Inflammatory macrophage treated with lipopolysaccharide for 4 hours (primary cell): ENCODE measurements around the gene DAGLB.
A peak's percentile ranks its signal among the peaks of the same experiment; 100 is the strongest.
"Not testable (repeated sequence)": the region's sequence is repeated elsewhere in the genome, so short reads cannot be mapped to it uniquely, and the experiment has no call there.

Experiments
- DNase-seq: peaks from one replicate; pipeline ENCODE4 v3.0.0-alpha.2; 2020

The DAGLB gene, protein sequence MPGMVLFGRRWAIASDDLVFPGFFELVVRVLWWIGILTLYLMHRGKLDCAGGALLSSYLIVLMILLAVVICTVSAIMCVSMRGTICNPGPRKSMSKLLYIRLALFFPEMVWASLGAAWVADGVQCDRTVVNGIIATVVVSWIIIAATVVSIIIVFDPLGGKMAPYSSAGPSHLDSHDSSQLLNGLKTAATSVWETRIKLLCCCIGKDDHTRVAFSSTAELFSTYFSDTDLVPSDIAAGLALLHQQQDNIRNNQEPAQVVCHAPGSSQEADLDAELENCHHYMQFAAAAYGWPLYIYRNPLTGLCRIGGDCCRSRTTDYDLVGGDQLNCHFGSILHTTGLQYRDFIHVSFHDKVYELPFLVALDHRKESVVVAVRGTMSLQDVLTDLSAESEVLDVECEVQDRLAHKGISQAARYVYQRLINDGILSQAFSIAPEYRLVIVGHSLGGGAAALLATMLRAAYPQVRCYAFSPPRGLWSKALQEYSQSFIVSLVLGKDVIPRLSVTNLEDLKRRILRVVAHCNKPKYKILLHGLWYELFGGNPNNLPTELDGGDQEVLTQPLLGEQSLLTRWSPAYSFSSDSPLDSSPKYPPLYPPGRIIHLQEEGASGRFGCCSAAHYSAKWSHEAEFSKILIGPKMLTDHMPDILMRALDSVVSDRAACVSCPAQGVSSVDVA

DNA sequence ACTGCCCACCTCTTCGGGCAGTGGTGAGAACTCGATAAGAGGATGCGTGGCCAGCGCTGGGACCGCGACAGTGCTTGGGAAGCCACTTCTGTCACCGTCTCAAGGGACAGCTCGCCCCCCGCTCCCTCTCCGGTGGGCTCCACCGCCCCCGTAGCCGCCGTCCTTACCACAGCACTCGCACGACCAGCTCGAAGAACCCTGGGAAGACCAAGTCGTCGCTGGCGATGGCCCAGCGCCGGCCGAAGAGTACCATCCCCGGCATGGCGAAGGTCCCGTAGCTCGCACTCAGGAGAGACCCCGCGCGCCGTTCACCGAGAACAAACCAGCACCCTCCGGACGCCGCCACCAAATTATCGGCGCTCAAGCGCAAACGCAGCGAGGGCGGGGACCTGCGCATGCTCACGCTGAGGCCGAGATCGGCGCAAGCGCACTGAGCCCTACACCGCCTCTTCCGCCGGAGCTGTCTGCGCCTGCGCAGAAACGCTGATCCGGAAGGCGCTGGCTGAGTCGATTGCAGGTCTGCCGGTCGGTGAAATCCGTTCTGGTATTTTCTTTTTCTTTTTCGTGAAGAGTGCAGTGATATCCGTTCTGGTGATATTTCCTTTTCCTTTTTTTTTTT, at the start of gene DAGLB:
Gene DAGLB, minus strand, starts transcription at position 374 of the 619 bp plus-strand sequence. Its CDS starts 112 bp downstream, at position 262.
- DNase-seq = peak; percentile 95

DNA sequence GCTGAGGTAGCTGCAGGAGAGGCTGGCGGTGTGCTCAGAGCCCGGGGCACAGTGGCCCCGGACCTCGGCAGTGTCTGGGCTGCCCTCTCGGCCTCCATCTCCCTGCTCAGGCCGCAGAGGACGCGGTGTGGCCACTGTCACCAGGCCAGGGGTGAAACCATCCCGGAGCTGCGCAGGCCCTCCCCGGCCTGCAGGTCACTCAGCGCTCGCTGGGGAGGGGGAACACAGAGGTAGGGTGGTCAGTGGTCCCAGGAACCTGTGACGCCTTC, 49.8 kb upstream of the DAGLB start:
- no peak for DNase-seq

DNA sequence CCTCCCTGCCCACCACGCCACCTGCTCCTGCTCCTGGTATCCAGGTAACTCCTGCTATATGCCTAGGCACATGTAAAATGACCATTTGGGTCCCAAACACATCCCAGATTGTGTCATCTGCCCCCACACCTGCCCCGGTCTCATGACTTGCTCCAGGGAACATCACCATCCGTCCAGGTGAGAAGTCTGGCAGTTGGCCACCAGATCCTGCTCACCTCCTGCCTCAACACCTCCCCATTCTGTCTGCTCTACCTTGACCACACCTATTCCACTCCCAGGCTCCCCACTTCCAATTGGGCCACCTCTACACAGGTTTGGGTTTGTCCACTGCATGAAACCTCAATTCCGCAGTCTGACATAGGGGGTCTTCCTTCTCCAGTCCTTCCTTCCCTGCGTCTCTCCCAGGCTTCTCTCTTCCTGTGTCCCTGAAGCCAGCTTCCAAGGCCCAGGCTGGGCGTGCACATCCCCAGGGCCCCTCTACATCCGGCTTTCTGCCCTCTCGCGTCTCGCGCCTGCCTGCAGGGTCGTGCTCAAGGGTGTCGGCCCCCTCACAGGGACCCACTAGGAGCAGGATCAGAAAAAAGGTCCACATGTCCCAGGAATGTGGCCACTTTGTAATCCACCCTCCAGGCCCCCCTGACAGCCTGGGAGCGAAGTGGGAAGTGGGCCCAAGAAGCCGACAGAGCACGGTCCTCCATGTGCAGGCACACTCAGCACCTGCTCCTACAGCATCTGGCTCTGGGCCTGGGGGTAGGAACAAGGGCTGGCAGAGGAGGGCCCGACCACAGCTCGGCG, 49.3 kb upstream of the DAGLB start:
- no peak for DNase-seq

DNA sequence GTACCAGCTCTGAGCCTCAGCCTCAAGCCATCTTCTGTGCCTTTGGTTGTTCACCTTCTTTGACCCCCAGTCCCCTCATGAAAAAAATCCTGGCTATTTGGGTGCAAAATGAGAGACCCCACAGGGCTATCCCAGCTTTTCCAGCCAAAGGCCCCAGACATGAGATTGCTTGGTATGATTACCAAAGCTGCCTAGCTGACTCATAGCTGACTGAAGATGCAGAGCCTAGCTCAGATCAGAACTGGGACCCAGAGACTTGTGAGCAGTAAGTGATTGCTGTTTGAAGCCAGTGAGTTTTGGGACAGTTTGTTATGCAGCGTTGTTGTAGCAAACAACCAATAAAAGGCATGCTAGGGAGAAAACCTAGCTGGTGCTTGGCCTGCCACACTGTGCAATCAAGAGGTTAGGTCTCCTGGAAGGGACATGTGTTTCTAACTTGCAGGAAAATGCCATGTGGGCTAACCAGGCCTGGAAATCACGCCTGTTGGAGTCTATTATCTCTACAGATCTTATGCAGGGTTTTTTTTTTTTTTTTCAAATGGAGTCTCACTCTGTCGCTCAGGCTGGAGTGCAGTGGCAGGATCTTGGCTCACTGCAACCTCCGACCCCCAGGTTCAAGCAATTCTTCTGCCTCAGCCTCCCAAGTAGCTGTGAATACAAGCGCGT, 48.0 kb upstream of the DAGLB start:
- no peak for DNase-seq

DNA sequence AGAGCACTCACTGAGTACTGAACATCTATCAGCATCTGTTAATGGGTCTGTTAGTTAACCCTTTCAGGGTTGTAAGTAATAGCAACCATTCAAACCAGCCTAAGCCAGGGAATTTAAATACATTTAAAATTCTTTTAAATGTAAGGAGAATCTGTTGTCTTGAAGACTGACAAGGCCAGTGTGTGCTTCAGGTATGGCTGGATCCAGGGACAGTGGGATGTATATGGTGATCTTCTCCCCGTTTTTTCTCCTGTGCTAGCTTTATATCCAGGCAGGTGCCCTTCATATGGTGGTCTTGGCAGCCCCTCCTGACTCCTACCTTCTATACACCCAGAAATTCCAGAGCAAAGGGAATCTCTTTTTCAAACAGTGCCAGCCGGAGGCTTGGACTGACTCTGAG, 46.6 kb upstream of the DAGLB start:
- no peak for DNase-seq

DNA sequence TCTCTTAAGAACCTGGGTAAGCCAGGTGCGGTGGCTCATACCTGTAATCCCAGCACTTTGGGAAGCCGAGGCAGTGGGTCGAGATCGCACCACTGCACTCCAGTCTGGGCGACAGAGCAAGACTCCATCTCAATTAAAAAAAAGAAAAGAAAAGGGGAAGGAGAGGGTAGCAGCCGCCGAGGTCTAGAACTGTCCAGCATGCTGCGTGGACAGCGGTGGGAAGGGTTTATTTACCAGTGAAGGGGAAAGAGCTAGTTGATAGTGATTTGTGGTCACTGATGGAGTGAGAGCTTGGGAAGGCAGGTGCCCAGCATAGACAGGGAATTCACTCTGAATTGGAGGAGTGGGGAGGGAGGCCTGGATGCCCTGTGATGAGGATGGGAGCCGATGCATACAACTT, 43.4 kb upstream of the DAGLB start:
- DNase-seq = no peak

DNA sequence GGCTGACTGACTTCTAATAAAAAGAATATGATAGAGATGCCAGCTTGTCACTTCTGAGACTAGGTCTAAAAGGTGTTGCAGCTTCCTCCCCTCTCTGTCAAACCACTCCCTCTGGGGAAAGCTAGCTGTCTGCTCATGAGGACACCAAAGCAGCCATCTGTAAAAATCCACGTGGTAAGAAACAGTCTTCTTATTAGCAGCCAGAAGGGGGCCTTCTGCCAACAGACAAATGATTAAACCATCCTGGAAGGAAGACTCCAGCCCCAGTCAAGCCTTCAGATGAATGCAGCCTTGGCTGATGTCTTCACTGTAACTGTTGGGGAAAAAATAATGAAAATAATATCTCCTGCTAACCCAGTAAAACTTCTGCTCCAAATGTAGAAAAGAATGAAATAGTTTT, 41.9 kb upstream of the DAGLB start:
- no peak for DNase-seq

DNA sequence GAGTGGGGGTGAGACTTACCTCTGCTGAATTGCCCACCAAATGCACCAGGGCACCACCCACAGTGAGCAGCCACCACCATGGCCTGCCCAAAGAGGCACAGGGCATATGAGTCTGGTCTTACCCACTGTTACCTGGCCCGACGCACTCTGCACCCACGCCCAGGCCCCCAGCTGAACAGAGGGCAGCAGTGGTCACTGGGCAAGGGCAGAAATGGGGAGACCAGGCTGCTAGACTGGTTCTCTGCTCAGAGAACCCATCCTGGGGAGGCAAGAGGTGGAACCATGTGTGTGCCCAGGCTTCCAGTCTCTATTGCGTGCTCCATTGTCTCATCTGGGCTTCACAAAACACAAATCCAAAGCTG, 39.4 kb upstream of the DAGLB start:
- DNase-seq = no peak

DNA sequence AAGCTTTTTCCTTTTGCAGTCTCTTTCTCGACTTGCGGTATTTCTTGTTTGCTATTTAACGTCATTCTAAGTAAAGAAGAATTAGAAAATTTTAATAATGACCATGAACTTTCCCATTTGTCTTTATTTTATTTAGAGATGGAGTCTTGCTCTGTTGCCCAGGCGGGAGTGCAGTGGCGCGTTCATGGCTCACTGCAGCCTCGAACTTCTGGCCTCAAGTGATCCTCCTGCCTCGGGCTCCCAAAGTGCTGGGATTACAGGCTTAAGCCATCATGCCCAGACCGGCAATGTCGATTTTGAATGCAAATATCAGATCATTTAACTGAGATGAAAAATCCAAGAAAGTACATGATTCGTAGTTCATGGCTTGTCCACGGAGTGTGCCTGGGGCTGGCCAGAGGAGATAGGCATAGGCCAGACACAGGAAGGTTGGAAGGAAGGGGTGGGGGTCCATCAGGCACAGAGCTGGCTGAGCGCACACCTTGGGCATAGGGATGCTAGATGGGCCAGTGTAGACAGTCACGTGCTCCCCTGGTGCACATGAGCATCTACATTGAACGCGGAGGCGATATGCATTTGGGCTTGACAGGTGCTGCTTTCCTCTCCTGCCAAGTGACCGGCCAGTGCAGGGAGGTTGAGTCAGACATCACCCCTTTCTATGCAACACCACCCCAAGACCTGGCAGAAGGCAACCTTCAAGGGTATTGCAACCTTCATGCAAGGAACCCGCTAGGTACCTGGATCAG, 38.9 kb upstream of the DAGLB start:
- DNase-seq = no peak

DNA sequence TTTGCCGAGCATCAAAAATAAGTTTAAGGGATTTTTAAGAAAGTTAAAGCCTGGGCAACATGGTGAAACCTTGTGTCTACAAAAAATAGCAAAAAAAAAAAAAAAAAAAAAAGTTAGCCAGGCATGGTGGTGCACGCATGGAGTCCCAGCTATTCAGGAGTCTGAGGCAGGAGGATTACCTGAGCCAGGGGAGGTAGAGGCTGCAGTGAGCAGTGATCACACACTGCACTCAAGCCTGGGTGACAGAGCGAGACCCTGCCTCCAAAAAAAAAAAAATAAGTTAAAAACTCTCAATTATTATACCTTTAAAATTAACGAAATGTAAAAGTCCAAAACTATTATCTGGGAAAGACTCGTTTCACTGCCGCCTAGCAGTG, 35.0 kb upstream of the DAGLB start:
- no peak for DNase-seq

DNA sequence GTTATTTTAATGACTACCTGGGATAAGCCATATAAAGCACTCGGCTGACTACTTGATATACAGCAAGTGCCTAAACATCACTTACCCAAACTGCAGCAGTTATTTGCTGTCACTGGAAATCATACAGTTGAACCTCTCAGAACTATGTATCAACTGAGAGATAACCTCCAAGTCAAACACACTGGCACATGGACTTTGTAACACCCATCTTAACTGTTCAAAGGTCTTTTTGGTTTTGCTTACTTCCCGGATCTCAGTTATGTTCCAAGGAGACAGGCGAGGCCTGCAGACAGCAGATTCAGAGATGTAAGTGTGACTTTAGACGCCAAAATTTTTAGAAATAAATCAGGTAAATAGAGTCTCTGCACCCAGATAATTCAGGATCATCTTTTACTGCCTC, 34.6 kb upstream of the DAGLB start:
- DNase-seq = no peak

DNA sequence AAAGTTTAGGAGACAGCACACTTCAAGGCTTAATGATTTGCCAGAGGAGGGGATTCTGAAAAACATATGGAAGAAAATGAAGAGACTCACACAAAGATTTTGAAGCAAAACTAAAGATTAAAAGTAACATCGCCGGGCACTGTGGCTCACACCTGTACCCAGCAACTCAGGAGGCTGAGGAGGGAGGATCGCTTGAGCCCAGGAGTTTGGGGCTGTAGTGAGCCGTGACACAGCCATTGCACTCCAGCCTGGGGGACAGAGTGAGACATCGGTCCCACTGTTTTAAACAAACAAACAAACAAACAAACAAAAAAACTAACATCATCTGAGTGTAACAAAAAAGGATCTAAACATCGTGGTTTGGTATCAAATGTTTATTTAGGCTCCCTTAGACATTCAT, 33.7 kb upstream of the DAGLB start:
- DNase-seq = no peak

DNA sequence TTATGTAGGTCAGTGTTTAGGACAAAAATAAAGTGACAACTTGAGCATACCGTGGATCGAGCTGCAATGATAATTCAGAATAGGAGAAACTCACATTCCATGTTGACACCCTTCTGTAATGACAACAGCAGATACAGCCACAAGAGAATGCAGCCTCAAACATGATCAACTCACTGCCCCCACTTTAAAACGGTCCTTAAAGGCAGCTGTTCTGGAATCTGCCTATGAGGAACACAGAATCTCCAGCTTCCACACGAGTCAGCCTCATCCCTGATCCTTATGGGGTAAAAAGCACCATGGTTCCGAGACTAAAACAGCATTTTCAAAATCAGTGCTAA, 32.5 kb upstream of the DAGLB start:
- no peak for DNase-seq

DNA sequence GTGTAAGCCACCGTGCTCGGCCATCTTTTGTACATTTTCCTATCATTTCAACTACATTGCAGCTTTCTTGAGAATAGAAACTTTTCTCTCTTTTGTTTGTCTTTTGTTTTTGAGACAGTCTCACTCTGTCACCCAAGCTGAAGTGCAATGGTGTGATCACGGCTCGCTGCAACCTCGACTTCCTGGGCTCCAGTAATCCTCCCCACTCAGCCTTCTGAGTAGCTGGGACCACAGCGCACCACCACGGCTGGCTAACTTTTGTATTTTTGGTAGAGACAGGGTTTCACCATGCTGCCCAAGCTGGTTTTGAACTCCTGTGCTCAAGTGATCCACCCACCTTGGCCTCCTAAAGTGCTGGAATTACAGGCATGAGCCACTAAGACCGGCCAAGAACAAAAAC, 31.3 kb upstream of the DAGLB start:
- no peak for DNase-seq

DNA sequence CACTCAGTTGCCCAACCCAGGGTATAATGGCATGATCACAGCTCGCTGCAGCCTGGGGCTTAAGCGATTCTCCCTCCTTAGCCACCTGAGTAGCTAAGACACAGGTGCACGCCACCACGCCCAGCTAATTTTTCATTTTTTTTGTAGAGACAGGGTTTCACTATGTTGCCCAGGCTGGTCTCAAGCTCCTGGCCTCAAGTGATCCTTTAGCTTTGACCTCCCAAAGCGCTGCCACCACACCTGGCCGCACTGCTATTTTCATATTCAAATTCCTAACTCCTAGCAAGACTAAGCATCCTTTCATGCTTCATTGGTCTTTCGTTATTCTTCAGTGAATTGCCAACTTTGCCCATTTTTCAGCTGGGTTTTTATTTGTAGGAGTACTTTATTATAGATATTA, 30.4 kb upstream of the DAGLB start:
- DNase-seq = no peak

DNA sequence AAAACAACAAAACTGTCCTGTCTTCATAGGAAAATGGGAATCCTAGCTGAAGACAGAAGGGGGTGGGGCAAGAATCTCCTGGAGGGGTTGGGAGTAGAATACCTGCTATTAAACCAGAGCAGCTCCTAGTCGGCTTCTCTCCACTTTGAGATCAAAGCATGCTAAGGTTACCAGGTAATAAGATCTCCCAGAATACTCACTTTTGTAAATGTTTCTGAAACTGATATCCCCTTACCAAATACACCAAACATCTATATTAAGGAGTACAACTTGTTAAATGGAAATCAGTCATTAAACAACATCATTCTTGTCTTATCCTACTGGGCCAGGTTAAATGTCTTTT, 29.5 kb upstream of the DAGLB start:
- DNase-seq = no peak

DNA sequence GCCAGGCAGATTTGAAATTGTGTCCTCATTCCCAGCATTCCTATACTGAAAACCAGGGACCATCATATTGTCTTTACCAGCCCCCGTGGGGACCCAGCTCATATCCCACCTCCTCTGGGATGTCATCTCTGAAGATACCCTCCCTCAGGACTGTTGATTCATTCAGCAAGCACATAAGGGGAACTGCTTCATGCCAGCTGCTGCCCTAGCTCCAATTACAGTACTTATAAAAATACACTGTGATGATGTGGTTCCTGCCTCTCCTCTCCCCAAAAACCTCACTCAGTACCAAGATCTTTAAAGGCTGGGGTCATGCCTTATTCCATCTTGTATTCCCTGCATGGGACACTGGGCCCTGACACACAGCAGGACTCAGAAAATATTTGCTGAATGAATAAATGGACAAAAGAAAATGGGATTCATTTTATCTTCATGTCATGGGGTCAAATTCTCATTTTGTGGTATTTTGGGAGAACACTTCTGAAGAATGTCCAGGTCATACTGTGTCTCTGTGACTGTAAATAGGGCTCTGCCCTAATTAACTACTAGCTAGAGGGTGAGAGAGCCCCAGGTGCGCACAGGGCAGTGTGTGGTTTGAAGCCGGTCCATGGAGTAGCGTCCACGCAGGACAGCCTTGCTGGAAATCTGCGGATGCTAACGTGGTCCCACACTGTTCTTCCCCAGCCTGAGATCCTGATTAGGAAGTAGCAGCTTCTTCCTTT, 29.0 kb upstream of the DAGLB start:
- DNase-seq = peak; percentile 23

DNA sequence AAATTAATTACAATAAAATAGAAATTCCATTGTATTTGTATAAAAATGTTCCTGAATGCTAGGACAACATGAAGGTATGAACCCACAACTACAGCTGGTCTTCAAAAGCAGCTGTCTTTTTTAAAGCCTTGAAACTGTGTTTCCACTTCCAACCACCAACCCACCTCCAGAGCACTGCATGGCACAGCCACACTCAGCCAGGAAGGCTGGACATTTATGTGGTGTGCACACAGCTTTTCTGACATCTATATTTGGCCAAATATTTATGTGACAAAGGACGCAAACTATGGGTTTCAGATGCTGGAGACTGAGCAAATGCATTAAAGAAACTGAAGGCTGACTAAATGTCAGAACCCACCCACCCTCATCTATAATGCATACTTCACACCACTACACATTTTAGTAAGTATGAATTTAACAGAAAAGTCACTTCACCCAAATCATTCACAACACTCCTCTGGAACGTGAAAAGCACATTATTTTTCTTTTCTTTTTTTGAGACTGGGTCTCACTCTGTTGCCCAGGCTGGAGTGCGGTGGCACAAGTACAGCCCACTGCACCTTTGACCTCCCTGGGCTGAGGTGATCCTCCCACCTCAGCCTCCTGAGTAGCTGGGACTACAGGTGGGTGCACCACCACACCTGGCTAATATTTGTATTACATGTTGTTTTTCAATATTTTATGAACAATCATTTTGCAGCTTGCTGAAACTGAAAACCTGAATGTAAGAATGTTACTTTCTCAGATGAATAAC, 27.9 kb upstream of the DAGLB start:
- no peak for DNase-seq

DNA sequence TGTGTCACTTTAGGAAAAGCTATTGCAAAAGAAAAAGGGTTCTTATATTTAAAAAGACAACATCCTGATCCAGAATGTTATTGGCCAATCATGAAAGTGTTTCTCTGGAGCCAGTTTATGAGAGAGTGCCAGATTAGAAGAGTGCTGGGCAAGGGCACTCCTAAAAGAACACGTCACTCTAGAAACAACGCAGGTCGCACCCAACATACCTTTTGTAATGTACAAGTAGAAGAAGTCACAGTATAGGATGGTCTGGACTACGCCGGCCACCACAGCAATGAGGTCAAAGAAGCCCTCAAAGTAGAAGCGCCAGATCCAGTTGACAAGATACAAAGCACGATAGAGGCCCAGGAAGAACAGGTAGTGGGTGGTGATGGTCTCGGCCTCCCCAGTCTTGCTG, 18.1 kb upstream of the DAGLB start:
- DNase-seq = no peak

DNA sequence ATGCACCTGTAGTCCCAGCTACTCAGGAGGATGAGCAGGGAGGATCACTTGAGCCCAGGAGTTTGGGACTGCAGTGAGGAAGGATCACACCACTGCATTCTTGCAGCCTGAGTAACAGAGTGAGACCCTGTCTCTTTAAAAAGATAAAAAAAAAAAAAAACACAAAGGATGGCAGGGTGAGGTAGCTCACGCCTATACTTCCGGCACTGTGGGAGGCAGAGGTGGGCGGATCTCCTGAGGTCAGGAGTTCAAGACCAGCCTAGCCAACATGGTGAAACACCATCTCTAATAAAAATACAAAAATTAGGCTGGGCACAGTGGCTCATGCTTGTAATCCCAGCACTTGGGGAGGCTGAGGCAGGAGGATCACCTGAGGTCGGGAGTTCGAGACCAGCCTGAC, 15.9 kb upstream of the DAGLB start:
- DNase-seq = not testable (repeated sequence)

DNA sequence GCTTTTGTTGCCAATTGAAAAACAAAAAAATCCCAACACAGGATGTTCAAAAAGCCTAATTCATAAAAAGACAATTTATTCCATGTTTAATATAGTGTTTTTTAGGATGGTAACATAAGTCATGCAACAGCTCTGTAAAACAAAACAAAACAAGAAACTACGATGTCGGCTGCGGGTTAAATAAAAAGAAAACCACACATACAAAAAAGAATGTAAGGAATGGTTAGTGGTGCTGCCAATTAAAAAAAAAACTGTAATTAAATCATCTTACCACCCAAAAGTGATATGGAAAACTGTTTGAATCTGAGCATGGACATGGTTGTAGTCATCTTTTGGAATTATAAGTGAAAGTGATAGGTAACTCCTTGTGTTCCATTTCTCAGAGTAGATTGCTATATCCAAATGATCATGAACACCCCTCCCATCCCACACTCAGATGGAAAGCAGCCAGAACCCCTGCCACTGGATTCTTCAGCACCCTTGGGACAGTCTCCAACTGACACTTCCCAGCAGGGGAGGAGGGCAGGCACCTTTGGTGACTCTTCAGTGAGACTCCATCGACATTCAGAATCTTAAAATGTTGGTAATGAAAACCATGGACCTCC, 14.3 kb upstream of the DAGLB start:
- DNase-seq = no peak
